ENCODE data around the gene EXD3. TPM values are rescaled to one million over a fixed set of nuclear protein-coding genes. Genes with fewer than 3 reads are reported as not detected.

The EXD3 gene
- total and polyA plus RNA-seq, 2 experiments from 2014 or later: 32.3 to 72.1 TPM

GRCh38 chr9:137296670-137297664 is 126.0 kb downstream of the EXD3 start:
- peak in 1 of 2 donors; percentile 90 for DNase-seq (ENCODE audit: low read depth in 1 of 2, low spot score in 1 of 2)
- Histone ChIP-seq H3K27ac (no peak overlapping the region), H3K4me3 (no peak overlapping the region), H3K9me3 (ENCODE audit: low read depth) (no peaks in the 10 kb centered on the region), H3K4me1 (ENCODE audit: low read depth) (peaks cover 14% of the 10 kb centered on the region), H3K36me3 (no peaks in the 10 kb centered on the region), H3K27me3 (peaks cover 43% of the 10 kb centered on the region)
- TF ChIP-seq CTCF (IDR thresholded peaks at IDR 0.05; ENCODE audit: low read depth, low read length): no peak

- peak overlapping the region; percentile 35 for H3K4me3 ChIP-seq
- H3K27me3 ChIP-seq: peaks cover 43% of the 10 kb centered on the region
- DNase-seq (ENCODE audit: low read depth in 1 of 2, low spot score in 1 of 2): no peak
- no peaks in the 10 kb centered on the region for H3K9me3 ChIP-seq (ENCODE audit: low read depth)
- H3K4me1 ChIP-seq (ENCODE audit: low read depth): peaks cover 14% of the 10 kb centered on the region
- no peak overlapping the region for H3K27ac ChIP-seq
- H3K36me3 ChIP-seq: no peaks in the 10 kb centered on the region
- no peak for TF ChIP-seq CTCF (IDR thresholded peaks at IDR 0.05; ENCODE audit: low read depth, low read length)
These were observed 126.9 kb downstream of the EXD3 start for GRCh38 chr9:137295849-137296669.

- Histone ChIP-seq H3K27me3 (peaks cover 43% of the 10 kb centered on the region), H3K9me3 (ENCODE audit: low read depth) (no peaks in the 10 kb centered on the region), H3K27ac (no peak overlapping the region), H3K4me1 (ENCODE audit: low read depth) (peaks cover 13% of the 10 kb centered on the region), H3K4me3 (peak overlapping the region; percentile 35), H3K36me3 (no peaks in the 10 kb centered on the region)
- TF ChIP-seq CTCF (IDR thresholded peaks at IDR 0.05; ENCODE audit: low read depth, low read length): peak; percentile 32
- peak; percentile 35 to 64 for DNase-seq (ENCODE audit: low read depth in 1 of 2, low spot score in 1 of 2)
These were observed 127.6 kb downstream of the EXD3 start for GRCh38 chr9:137295238-137295811.

GRCh38 chr9:137294681-137295237 is 128.2 kb downstream of the EXD3 start:
- Histone ChIP-seq H3K4me3 (no peak overlapping the region), H3K27me3 (peaks cover 43% of the 10 kb centered on the region), H3K9me3 (ENCODE audit: low read depth) (no peaks in the 10 kb centered on the region), H3K27ac (no peak overlapping the region), H3K4me1 (ENCODE audit: low read depth) (peaks cover 7% of the 10 kb centered on the region), H3K36me3 (no peaks in the 10 kb centered on the region)
- TF ChIP-seq CTCF (IDR thresholded peaks at IDR 0.05; ENCODE audit: low read depth, low read length): peak; percentile 39
- DNase-seq (ENCODE audit: low read depth in 1 of 2, low spot score in 1 of 2): peak in 1 of 2 donors; percentile 64

GRCh38 chr9:137294091-137294680 is 128.8 kb downstream of the EXD3 start:
- Histone ChIP-seq H3K9me3 (ENCODE audit: low read depth) (no peaks in the 10 kb centered on the region), H3K4me1 (ENCODE audit: low read depth) (peaks cover 1% of the 10 kb centered on the region), H3K27me3 (peaks cover 43% of the 10 kb centered on the region), H3K36me3 (no peaks in the 10 kb centered on the region), H3K4me3 (no peak overlapping the region), H3K27ac (no peak overlapping the region)
- no peak for TF ChIP-seq CTCF (IDR thresholded peaks at IDR 0.05; ENCODE audit: low read depth, low read length)
- peak in 1 of 2 donors; percentile 57 for DNase-seq (ENCODE audit: low read depth in 1 of 2, low spot score in 1 of 2)

Measured in cardiac muscle cell (in vitro differentiated cells and primary cell).